ENCODE results near the gene KAT8. TPM values are rescaled to one million over a fixed set of nuclear protein-coding genes. Genes with fewer than 3 reads are reported as not detected.

KAT8 gene
- total and polyA plus RNA-seq, 4 donors: 15.9 to 37.4 (median 19.6) TPM

DNA sequence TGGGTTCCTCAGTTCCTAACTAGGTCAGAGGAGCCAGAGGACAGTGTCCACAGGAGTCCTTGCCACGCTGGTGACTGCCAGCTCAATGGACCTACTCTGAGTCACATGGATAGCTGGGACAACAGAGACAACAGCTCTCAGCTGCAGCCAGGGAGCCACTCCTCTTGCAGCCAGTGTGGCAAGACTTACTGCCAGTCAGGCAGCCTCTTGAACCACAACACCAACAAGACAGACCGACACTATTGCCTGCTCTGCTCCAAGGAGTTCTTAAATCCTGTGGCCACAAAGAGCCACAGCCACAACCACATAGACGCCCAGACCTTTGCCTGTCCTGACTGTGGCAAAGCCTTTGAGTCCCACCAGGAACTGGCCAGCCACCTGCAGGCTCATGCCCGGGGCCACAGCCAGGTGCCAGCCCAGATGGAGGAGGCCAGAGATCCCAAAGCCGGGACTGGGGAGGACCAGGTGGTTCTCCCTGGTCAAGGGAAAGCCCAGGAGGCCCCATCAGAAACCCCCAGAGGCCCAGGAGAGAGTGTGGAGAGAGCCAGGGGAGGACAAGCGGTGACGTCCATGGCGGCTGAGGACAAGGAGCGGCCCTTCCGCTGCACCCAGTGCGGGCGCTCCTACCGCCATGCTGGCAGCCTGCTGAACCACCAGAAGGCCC is 36.6 kb upstream of the KAT8 start:
- H3K27ac ChIP-seq (ENCODE audit: low read depth in 1 of 2, low read length in 2 of 2): no peak overlapping the region
- no peak overlapping the region for H3K4me3 ChIP-seq (ENCODE audit: low read depth in 1 of 3, low read length in 3 of 3)
- no peaks in the 10 kb centered on the region for H3K9me3 ChIP-seq (ENCODE audit: control insufficient read depth in 4 of 4, low read length in 3 of 4)
- 91% methylated on average over 13 of the region's 13 CpGs for WGBS
- no peak for DNase-seq (ENCODE audit: low spot score)
- H3K9ac ChIP-seq (ENCODE audit: low read depth in 1 of 2, low read length in 2 of 2): no peak overlapping the region
- peaks cover 8 to 64% (median 28%) of the 10 kb centered on the region in 4 donors for H3K36me3 ChIP-seq (ENCODE audit: control insufficient read depth in 4 of 4, insufficient read depth in 3 of 4, low read depth in 1 of 4, low read length in 3 of 4)
- H3K27me3 ChIP-seq (ENCODE audit: control insufficient read depth in 4 of 4, insufficient read depth in 4 of 4, low read length in 3 of 4): no peaks in the 10 kb centered on the region
- TF ChIP-seq JUND (IDR thresholded peaks at IDR 0.05) (no peak), HNF4G (IDR thresholded peaks at IDR 0.05) (no peak), EGR1 (IDR thresholded peaks at IDR 0.05; ENCODE audit: low read depth in 2 of 2) (no peak), SP1 (IDR thresholded peaks at IDR 0.05) (no peak), RAD21 (IDR thresholded peaks at IDR 0.05) (no peak), GABPA (IDR thresholded peaks at IDR 0.05 in 1 of 2, conservative IDR thresholded peaks at IDR 0.05 in 1 of 2) (no peak), TAF1 (conservative IDR thresholded peaks at IDR 0.05) (no peak), FOXA1 (IDR thresholded peaks at IDR 0.05) (no peak), FOXA2 (IDR thresholded peaks at IDR 0.05) (no peak), HNF4A (conservative IDR thresholded peaks at IDR 0.05) (no peak), RXRA (IDR thresholded peaks at IDR 0.05) (no peak), NR2F2 (IDR thresholded peaks at IDR 0.05) (no peak), YY1 (IDR thresholded peaks at IDR 0.05) (no peak)
- TF ChIP-seq, protein P1, sequence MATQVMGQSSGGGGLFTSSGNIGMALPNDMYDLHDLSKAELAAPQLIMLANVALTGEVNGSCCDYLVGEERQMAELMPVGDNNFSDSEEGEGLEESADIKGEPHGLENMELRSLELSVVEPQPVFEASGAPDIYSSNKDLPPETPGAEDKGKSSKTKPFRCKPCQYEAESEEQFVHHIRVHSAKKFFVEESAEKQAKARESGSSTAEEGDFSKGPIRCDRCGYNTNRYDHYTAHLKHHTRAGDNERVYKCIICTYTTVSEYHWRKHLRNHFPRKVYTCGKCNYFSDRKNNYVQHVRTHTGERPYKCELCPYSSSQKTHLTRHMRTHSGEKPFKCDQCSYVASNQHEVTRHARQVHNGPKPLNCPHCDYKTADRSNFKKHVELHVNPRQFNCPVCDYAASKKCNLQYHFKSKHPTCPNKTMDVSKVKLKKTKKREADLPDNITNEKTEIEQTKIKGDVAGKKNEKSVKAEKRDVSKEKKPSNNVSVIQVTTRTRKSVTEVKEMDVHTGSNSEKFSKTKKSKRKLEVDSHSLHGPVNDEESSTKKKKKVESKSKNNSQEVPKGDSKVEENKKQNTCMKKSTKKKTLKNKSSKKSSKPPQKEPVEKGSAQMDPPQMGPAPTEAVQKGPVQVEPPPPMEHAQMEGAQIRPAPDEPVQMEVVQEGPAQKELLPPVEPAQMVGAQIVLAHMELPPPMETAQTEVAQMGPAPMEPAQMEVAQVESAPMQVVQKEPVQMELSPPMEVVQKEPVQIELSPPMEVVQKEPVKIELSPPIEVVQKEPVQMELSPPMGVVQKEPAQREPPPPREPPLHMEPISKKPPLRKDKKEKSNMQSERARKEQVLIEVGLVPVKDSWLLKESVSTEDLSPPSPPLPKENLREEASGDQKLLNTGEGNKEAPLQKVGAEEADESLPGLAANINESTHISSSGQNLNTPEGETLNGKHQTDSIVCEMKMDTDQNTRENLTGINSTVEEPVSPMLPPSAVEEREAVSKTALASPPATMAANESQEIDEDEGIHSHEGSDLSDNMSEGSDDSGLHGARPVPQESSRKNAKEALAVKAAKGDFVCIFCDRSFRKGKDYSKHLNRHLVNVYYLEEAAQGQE (IDR thresholded peaks at IDR 0.05): no peak
- TF ChIP-seq, protein P2, sequence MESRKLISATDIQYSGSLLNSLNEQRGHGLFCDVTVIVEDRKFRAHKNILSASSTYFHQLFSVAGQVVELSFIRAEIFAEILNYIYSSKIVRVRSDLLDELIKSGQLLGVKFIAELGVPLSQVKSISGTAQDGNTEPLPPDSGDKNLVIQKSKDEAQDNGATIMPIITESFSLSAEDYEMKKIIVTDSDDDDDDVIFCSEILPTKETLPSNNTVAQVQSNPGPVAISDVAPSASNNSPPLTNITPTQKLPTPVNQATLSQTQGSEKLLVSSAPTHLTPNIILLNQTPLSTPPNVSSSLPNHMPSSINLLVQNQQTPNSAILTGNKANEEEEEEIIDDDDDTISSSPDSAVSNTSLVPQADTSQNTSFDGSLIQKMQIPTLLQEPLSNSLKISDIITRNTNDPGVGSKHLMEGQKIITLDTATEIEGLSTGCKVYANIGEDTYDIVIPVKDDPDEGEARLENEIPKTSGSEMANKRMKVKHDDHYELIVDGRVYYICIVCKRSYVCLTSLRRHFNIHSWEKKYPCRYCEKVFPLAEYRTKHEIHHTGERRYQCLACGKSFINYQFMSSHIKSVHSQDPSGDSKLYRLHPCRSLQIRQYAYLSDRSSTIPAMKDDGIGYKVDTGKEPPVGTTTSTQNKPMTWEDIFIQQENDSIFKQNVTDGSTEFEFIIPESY (IDR thresholded peaks at IDR 0.05): no peak
- TF ChIP-seq, protein P3, sequence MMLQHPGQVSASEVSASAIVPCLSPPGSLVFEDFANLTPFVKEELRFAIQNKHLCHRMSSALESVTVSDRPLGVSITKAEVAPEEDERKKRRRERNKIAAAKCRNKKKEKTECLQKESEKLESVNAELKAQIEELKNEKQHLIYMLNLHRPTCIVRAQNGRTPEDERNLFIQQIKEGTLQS (IDR thresholded peaks at IDR 0.05): no peak
- TF ChIP-seq, protein P4, sequence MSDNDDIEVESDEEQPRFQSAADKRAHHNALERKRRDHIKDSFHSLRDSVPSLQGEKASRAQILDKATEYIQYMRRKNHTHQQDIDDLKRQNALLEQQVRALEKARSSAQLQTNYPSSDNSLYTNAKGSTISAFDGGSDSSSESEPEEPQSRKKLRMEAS (IDR thresholded peaks at IDR 0.05): no peak
- TF ChIP-seq, protein P5, sequence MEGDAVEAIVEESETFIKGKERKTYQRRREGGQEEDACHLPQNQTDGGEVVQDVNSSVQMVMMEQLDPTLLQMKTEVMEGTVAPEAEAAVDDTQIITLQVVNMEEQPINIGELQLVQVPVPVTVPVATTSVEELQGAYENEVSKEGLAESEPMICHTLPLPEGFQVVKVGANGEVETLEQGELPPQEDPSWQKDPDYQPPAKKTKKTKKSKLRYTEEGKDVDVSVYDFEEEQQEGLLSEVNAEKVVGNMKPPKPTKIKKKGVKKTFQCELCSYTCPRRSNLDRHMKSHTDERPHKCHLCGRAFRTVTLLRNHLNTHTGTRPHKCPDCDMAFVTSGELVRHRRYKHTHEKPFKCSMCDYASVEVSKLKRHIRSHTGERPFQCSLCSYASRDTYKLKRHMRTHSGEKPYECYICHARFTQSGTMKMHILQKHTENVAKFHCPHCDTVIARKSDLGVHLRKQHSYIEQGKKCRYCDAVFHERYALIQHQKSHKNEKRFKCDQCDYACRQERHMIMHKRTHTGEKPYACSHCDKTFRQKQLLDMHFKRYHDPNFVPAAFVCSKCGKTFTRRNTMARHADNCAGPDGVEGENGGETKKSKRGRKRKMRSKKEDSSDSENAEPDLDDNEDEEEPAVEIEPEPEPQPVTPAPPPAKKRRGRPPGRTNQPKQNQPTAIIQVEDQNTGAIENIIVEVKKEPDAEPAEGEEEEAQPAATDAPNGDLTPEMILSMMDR (IDR thresholded peaks at IDR 0.05; ENCODE audit: low read depth, low read length, missing input control): no peak
- H3K4me1 ChIP-seq (ENCODE audit: control insufficient read depth in 4 of 4, insufficient read depth in 4 of 4, low read length in 3 of 4): no peaks in the 10 kb centered on the region
